ENCODE data around the gene HINT1. TPM values are rescaled to one million over a fixed set of nuclear protein-coding genes. Genes with fewer than 3 reads are reported as not detected.

Gene HINT1
- total and polyA plus RNA-seq, 9 of the 15 experiments (the other 6 are each of a cell fraction or from before 2014, with no cell fraction given) = 296 to 1,027 (median 500) TPM

DNA sequence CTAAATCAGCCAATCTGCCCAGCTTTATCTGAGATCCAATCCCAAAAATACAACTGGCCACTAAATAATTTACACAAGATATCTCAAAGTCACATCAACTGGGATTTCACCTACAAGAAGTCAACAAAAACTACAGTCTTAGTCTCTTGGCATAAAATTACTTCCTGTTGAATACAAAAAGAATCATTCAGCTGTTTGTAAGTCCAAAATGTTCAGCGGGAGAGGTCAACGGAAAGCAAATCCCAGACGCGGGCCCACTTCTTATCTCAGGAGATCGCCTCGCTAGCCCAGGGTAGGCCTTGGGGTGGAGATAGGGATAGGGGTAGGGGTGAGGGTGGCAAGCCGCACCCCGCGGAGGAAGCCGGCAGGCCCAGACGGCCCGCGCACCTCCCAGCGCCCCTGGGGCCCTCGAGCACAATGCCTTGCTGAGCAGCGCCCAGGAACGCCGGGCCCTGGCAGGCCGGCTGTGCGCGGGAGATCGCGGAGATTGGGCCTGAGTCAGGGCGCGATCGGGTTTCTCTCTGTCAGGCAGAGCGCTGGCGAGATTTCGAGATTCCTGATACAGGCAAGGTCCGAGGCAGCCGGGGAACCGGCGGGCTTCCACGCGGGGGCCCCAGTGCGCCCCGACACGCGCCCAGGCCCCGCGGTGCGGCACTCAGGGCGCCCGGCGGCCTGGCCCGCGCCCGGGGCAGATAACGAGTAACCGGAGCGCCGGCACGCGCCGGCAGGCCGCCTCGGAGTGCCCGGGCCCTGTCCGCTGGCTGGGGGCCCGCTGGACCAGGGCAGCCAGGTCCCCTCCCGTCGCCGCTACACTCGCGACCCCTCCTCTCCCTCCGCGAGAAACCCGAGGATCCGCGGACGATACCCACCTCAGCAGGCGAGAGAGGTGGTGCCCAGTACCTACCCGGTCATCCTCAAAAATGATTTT, 601 bp downstream of the HINT1 start (continued):
- TF ChIP-seq, protein P1, sequence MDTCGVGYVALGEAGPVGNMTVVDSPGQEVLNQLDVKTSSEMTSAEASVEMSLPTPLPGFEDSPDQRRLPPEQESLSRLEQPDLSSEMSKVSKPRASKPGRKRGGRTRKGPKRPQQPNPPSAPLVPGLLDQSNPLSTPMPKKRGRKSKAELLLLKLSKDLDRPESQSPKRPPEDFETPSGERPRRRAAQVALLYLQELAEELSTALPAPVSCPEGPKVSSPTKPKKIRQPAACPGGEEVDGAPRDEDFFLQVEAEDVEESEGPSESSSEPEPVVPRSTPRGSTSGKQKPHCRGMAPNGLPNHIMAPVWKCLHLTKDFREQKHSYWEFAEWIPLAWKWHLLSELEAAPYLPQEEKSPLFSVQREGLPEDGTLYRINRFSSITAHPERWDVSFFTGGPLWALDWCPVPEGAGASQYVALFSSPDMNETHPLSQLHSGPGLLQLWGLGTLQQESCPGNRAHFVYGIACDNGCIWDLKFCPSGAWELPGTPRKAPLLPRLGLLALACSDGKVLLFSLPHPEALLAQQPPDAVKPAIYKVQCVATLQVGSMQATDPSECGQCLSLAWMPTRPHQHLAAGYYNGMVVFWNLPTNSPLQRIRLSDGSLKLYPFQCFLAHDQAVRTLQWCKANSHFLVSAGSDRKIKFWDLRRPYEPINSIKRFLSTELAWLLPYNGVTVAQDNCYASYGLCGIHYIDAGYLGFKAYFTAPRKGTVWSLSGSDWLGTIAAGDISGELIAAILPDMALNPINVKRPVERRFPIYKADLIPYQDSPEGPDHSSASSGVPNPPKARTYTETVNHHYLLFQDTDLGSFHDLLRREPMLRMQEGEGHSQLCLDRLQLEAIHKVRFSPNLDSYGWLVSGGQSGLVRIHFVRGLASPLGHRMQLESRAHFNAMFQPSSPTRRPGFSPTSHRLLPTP (IDR thresholded peaks at IDR 0.05; ENCODE audit: borderline replicate concordance, extremely low read depth, insufficient read length) = no peak
- TF ChIP-seq DACH1 (IDR thresholded peaks at IDR 0.05; ENCODE audit: partially characterized antibody) (peak; percentile 7), ZNF436 (CRISPR knock-in tag; IDR thresholded peaks at IDR 0.05) (no peak), EWSR1 (IDR thresholded peaks at IDR 0.05; ENCODE audit: borderline replicate concordance, low read depth, partially characterized antibody) (no peak), SIRT6 (IDR thresholded peaks at IDR 0.05; ENCODE audit: low read depth, low read length) (no peak), CHD4 (IDR thresholded peaks at IDR 0.05; ENCODE audit: insufficient read depth, insufficient replicate concordance, low read depth, low read length, poor library complexity, severe bottlenecking) (no peak), NFIC (IDR thresholded peaks at IDR 0.05) (peak; percentile 15), TARDBP (IDR thresholded peaks at IDR 0.05) (peak; percentile 44; the same call in 1 of the 2 replicates), ZNF316 (IDR thresholded peaks at IDR 0.05) (0 out of 2 replicates have a peak, but pooled peaks have one; percentile 4)
- TF ChIP-seq, protein P2, sequence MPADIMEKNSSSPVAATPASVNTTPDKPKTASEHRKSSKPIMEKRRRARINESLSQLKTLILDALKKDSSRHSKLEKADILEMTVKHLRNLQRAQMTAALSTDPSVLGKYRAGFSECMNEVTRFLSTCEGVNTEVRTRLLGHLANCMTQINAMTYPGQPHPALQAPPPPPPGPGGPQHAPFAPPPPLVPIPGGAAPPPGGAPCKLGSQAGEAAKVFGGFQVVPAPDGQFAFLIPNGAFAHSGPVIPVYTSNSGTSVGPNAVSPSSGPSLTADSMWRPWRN (IDR thresholded peaks at IDR 0.05; ENCODE audit: low read depth) = peak; percentile 88
- TF ChIP-seq, protein P3, sequence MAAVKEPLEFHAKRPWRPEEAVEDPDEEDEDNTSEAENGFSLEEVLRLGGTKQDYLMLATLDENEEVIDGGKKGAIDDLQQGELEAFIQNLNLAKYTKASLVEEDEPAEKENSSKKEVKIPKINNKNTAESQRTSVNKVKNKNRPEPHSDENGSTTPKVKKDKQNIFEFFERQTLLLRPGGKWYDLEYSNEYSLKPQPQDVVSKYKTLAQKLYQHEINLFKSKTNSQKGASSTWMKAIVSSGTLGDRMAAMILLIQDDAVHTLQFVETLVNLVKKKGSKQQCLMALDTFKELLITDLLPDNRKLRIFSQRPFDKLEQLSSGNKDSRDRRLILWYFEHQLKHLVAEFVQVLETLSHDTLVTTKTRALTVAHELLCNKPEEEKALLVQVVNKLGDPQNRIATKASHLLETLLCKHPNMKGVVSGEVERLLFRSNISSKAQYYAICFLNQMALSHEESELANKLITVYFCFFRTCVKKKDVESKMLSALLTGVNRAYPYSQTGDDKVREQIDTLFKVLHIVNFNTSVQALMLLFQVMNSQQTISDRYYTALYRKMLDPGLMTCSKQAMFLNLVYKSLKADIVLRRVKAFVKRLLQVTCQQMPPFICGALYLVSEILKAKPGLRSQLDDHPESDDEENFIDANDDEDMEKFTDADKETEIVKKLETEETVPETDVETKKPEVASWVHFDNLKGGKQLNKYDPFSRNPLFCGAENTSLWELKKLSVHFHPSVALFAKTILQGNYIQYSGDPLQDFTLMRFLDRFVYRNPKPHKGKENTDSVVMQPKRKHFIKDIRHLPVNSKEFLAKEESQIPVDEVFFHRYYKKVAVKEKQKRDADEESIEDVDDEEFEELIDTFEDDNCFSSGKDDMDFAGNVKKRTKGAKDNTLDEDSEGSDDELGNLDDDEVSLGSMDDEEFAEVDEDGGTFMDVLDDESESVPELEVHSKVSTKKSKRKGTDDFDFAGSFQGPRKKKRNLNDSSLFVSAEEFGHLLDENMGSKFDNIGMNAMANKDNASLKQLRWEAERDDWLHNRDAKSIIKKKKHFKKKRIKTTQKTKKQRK (IDR thresholded peaks at IDR 0.05; ENCODE audit: borderline replicate concordance, low read depth, low read length) = no peak
- TF ChIP-seq, protein P4, sequence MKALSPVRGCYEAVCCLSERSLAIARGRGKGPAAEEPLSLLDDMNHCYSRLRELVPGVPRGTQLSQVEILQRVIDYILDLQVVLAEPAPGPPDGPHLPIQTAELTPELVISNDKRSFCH (CRISPR knock-in tag; IDR thresholded peaks at IDR 0.05) = no peak
- TF ChIP-seq, protein P4 (tag; IDR thresholded peaks at IDR 0.05) = peak; percentile 70; the same call in 1 of the 2 replicates

Measured in K562 (cell line).